AG08396 (cell line): ENCODE measurements around the gene SSBP1.
"Not testable (repeated sequence)": the region's sequence is repeated elsewhere in the genome, so short reads cannot be mapped to it uniquely, and the experiment has no call there.

Source experiments
- DNase-seq: peaks from one replicate; pipeline ENCODE4 v3.0.0; 2012; ENCODE audit warnings: low spot score, mixed read lengths

The SSBP1 gene

DNA sequence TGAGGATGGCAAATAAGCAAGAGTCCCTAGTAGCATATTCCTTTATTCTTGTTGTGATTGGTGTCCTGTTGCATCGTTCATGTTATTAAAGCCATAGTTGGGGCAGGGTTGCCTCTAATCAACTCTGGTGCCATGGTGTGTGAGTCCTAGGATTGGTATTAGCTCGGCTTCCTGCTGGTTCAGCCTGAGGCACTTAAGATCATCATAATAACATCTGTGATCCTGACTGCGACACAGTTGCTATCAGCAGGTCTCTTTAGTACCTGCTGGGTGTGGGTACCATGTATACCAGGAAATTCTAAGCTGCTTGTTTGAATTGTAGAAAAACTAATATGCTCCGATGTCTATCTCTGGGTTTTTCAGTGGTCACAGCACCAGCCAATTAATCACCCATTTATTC lies 28.4 kb upstream of the SSBP1 start:
- DNase-seq = no peak

DNA sequence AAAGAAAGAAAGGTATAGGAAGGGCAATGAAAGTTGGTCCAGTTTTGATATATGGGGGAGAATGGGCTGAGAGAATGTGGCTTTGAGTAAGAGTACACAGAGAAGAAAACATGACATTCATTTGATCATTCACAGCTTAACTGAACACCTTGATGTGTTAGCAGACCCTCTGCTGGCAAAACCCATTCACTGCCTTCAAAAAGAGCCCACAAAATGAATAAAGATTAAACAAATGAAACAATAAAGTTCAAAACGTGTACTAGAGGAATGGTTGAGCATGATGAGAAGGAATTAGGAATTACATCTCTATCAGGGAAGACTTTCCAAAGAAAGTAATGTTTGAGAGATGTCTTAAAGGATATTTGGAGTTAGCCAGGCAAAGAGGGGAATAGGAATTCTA lies 27.9 kb upstream of the SSBP1 start:
- no peak for DNase-seq

DNA sequence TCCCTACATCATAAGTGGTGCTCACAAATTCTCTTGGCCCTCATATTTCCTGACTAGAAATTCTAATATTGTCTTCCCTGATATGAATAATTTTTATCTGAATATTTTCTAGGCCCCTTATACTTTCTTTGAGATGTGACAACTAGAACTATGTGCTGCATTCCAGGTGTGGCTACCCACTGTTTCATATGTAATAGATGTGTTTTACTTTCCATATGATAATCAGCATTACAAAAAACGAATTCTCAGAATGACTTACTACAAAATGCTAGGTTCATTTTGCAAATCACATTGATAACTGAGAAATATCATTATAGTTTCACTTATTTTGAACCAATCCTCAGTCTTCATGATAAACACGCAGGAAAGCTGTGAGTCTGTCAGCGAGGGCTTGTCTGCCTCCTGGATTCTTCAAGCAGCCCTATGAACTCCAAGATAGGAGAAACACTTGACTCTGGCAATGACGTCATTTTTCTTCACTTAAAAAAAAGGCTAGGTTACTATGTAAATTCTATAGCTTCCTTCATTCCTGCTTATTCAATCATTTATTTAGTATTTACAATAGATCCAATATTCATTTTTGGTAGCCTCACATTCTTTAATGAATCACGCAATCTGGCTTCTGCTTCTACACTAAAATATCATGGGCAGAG lies 25.4 kb upstream of the SSBP1 start:
- no peak for DNase-seq

DNA sequence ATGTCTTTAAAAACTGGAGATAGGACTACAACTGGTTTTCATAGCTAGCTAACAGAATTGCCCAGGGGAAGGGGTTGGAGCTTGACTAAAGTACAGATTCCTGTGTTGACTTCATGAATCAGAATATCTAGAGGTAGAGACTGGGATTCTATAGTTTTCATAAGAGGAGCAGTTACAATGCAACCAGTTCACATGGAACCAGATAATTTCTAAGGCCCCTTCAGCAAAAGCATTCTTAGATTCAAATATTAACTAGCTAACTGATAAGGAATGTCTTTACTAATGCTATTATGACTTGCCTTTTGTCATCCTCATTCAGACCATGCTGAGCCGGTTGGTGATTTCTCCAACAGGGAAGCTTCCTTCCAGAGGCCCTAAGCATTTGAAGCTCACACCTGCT lies 24.3 kb upstream of the SSBP1 start:
- DNase-seq = no peak

DNA sequence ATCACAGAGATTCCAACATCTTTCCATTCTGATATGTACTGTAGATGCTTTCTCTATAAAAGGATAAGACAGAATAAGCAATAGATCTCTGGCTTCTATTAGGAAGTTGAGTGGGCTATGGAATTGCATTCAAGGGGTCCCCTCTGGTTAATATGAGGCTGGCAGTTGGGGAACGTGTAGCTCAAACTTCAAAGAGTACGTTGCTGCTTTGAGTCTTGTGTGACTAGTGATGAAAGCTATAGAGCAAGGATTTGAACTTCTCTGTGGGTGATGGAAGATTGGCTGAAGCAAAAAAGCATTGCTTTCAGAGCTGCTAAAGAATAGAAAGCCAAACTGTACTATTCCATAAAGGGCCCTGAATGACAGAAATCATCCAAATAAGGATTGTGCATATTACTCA lies 23.6 kb upstream of the SSBP1 start:
- DNase-seq = no peak

DNA sequence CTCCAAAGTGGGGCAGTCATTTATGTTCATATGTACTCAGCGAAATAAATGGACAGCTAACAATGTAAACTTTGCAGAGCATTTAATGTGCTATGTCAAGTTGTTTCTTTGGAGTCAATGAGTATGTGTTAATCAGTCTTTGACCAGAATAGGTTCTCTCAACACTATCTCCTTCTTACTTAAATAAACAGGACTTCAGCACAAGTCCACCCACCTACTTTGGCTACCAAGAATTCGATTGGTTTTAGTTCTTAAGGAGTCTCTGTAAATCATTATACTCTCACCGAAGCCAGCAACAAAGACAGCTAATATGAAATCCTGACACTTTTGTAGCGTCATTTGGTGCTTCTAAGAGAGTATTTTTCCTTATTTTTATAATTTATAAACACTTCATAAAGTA lies 23.1 kb upstream of the SSBP1 start:
- DNase-seq = no peak

DNA sequence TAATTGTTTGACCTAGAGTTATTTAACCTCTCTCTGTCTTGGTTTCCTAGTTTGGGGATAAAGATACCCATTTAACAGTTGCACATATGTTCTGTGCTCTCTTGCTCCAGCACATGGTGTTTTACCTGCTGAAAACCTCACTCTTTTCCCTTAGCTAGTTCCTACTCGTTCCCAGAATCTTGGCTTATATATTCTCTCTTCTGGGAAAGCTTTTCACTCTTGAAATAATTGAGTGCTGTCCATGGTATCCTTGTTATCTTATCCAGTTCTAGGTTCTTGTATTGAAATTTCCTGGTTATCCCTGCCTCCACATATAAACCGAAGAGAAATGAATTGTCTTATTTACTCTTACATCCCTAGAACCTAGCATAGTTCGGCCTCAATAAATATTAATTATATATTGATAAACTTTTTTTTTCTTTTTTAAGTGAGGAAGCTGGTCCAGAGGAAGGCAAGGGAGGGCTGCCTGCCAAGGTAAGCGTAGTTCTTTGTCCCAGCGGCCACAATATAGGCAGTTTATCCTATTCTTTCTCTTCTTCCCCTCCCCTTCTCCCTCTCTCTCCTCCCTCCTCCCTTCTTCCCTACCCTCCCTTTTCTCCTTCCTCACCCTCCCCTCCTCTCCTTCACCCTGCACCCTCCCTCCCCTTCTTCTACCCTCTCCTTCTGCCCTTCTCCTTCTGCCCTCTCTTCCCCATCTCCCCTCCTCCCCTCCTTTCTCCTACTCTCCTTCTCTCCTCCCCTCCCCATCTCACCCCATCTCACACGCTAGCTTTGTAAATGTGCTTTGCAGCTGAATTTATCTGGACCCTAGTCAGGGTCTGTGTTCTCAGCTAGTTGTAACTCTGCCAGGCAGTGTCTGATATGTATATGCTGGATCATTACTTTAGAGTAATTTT lies 22.1 kb upstream of the SSBP1 start:
- DNase-seq = no peak

DNA sequence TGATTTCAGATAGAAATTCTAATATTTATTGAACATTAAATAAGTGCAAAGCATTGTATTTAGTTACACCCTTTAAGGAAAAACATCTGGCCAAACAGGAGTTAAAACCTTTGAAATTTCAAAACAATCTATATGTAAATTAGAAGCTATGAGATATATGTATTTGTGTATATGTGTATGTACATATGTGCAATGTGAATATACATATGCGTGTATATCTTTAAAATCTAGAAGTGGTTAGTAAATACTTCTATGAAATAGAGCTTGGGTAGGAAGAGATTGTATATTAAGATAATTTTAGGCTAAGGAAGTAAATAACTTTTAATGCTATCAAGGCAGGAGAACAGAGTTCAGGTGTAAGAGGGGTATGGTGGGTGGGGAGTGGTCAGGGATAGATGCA lies 20.7 kb upstream of the SSBP1 start:
- no peak for DNase-seq

DNA sequence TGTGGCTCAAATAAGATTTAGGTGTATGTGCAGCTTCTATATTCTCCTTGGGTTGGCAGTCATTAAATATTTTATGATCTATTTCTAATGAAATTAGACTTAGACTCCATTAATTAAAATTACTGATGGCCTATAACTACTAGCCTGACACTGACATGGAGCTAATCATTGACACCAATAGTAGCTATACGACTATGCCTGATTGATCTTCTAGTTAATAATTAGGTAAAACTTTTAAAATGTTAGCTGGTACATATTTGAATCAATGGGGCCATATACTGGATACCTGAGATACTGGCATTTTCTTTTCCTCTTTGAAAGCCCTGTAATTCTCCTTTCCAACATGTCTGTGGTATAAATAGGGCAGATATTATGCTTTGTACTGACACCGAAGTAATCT lies 15.6 kb upstream of the SSBP1 start:
- no peak for DNase-seq

DNA sequence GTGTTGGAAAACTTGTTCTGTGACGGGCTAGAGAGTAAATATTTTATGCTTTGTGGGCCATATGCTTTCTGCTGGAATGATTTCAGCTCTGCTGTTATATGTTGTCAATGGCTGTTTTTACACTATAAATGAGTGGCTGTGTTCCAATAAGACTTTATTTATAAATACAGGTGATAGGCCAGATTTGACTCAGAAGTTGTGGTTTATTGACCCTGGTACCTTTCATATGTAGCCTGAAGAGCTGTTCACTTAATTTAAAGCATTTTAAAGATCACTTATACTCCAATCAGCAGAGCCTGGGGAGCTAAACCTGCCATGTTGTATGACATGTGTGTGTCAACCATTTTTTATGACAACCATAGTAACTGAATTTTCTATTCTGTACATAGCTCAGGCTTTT lies 9.1 kb upstream of the SSBP1 start:
- no peak for DNase-seq

DNA sequence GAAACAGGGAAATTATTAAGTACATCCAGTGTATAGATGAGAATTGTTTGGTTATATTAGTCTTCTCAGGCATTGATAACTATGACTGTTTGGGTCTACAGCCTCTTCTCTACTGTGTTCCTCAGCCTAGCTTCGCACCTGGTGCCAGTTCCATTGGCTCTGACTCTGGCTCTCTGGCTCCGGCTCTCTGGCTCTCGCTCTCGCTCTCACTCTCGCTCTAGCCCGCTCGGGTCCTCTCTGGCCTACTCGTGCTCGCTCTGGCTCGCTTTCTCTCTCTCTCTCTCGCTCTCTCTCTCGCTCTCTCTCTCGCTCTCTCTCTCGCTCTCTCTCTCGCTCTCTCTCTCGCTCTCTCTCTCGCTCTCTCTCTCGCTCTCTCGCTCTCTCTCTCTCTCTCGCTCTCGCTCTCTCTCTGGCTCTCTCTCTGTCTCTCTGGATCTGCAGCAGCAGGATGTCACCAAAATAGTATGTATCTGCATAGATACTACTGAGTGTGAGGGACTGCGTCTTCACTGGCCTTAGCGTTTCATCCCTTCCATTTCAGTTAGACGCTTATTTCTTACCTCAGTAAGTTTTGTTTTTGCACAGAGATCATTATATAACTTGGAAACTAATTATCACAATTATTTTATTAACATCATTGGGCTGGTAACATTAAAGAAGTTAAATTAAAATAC lies 6.5 kb upstream of the SSBP1 start:
- DNase-seq = no peak

DNA sequence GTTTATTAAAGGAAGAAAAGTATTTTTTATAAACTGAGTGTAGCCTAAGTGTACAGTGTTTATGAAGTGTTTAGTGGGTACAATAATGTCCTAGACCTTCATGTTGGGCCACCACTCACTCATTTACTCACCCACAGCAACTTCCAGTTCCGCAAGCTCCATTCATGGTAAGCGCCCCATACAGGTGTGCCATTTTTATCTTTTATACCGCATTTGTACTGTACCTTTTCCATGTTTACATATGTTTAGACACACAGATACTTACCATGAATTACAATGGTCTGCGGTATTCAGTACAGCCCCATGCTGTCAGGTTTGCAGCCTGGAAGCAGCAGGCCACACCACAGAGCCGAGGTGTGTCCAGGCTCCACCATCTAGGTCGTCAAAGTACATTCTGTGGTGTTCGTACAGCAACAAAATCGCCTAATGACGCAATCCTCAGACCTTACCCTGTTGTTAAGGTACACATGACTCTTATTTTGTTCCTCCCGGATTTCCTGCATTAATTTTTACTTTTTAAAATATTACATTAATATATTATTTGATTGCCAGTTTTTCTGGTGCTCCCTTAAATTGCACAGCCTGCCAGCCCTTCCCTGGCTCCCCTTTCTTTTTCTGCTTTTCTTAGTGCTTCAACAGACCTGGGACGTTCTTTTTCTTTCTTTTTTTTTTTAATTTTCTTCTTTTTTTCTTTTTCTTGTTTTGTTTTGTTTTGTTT lies 881 bp upstream of the SSBP1 start:
- DNase-seq = no peak

DNA sequence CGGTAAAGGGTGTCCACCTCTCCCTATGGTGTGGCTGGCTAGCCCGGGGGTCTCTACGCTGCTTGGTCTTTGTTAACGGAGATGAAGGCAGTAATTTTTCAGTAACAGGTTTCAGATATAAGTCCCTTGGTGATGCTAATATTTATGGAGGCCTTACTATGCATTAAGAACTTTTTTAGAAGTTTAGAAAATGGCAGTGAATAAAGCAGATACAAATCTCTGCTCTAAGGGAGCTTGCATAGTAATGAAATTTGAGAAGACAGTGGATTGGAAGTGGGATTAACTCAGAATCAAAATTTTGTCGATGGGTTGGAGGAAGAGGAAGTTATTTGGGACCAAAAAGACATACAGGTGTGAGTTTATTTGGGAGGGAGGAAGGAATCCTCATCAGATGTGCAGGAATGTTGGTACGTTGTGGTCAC lies 445 bp downstream of the SSBP1 start:
- DNase-seq = no peak

DNA sequence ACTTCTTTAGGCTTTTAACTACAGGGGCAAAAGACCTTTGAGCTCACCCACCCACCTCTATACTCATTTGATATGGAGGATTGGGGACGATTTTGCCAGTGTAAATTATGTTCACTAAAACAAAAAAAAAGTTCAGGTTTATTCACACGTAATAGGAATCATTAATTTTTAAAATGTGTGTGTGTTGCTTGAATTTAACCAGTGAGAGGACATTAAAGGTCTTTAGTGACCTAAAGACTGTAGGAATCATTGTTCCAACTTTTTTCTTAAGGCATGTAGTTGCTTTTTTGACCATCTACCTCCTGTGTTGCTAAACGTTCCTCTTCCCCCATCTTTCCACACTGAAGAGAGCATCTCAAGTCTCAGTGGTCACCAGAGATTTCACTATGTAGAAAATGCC lies 1.1 kb downstream of the SSBP1 start:
- no peak for DNase-seq

DNA sequence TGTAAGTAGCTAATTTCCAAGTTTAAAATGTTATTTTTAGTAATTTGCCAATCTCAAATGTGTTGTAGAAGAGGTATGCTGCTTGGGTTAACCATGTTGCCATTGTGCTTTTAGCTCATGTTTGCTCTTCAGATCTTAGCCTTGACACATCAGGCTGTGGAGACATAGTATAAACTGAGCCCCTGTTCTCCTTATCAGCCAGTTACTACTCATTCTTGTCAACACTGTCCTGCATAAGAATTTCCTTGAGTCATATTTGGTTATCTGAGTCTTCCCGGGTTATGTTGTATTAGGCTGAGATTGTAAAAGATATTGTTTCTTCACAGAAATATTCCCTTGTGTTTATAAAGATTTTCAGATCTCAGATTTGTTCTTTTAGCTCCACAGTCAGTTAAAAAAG lies 4.1 kb downstream of the SSBP1 start:
- DNase-seq = no peak

DNA sequence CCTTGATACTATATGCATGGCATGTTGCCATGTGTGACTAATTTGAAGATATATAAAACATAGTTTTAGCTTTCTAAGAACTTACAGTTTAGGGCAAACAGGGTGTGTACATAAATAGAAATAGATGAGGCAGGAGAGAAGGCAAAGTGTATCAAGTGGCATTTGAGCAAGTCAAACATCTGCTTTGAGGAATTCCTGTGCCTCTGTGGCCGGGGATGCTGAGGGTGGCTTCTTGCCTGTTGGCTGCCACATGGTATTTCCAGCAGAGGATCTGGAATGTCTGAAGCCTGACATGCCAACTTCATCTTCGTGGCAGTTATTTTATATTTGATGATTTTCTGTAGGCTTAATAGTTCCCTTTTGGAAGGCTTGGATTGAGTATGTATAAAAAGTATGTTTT lies 6.0 kb downstream of the SSBP1 start:
- no peak for DNase-seq

DNA sequence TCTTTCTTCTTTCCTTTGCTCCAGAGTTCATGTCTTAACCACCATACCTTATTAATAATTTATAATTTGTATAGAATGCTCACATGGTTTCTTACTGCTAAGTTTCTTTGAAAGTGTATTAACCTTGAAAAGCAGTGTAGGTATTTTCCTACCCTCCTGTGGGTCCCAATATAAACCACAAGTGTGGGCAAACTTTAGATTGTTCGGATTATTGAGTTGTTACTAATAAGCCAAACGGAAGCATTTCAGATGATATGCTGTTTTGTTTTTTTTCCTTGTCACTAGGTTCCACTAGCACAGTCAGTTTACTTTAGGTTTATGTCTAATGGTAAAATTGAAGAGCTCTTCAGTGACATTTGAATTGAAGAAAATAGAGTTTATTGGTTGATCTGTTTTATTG lies 10.2 kb downstream of the SSBP1 start:
- DNase-seq = no peak

DNA sequence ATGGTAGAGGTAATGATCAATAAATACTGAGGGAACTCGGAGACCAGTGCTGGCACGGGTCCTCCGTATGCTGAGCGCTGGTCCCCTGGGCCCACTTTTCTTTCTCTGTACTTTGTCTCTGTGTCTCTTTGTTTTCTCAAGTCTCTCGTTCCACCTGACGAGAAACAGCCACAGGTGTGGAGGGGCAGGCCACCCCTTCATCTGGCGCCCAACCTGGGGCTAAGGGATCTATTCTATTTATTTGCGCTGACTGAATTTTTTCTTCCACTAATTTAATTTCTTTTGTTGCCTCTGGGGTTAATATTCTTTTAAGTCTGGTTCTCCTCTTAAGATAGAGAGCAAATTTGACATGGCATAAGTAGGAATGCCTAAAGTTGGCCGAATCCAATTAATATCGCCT lies 13.7 kb downstream of the SSBP1 start:
- DNase-seq = not testable (repeated sequence)

DNA sequence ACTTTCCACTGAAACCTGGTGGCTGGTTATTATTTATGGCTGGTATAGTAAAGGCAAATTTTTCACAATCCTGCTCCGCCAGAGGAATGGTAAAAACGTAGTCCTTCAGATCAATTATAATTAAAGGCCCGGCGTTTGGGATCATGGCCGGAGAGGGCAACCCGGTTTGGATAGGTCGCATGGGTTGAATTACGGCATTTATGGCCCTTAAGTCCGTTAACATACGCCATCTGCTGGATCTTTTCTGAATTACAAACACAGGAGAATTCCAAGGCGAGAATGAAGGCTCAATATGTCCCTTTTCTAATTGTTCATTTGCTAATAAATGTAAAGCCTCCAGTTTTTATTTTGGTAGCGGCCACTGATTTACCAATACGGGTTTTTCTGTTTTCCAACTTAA lies 14.5 kb downstream of the SSBP1 start:
- DNase-seq = no peak

DNA sequence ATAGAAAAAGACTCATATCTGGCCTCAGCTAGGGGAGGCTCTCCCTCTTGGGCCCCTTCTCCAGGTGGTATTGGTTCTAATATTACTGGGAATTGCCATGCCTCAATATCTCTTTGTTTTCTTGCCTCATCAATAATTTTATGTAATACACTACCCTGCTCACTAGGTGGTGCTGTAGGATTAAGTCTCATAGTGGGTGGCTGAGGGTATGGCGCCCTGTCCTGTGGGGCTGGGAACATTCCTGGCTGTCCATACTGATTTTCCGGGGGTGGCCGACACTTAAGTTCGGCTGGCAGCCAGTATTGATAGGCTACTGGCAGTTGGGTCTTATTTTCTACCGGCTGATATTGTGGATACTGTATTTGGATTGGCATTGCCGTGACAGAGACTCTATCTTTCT lies 16.8 kb downstream of the SSBP1 start:
- peak; percentile 13 for DNase-seq

DNA sequence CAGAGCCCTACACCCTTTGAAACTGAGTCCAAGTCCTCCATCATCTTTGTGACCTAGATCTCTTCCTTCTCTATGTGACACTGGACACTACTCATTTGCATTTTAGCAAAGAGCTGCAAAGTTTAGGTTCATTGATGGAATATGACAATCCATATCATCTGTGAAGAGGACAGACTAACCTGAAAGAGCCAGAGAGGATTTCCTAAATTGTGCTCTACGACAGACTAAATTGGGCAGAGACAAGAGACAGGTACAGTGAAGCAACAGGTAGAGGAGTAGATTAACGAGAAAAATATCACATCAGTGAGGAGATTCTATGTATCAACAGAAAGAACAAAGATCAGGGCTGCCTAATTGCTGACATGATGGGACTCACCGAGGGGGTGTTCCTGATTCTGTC lies 25.6 kb downstream of the SSBP1 start, which contains the start of gene TAS2R3:
Gene TAS2R3, plus strand, starts transcription at position 301 of the 400 bp plus-strand sequence. Its CDS starts 62 bp downstream, at position 363.
- DNase-seq = no peak

DNA sequence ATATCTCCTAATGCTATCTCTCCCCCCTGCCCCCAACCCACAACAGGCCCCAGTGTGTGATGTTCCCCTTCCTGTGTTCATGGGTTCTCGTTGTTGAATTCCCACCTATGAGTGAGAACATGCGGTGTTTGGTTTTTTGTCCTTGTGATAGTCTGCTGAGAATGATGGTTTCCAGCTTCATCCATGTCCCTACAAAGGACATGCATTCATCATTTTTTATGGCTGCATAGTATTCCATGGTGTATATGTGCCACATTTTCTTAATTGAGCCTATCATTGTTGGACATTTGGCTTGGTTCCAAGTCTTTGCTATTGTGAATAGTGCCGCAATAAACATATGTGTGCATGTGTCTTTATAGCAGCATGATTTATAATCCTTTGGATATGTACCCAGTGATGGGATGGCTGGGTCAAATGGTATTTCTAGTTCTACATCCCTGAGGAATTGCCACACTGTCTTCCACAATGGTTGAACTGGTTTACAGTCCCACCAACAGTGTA lies 32.0 kb downstream of the SSBP1 start:
- not testable (repeated sequence) for DNase-seq
